ENCODE results near the gene MKNK1. TPM values are rescaled to one million over a fixed set of nuclear protein-coding genes. Genes with fewer than 3 reads are reported as not detected.

MKNK1 gene
- 23.9 and 25.4 TPM in 2 replicates for total RNA-seq

DNA sequence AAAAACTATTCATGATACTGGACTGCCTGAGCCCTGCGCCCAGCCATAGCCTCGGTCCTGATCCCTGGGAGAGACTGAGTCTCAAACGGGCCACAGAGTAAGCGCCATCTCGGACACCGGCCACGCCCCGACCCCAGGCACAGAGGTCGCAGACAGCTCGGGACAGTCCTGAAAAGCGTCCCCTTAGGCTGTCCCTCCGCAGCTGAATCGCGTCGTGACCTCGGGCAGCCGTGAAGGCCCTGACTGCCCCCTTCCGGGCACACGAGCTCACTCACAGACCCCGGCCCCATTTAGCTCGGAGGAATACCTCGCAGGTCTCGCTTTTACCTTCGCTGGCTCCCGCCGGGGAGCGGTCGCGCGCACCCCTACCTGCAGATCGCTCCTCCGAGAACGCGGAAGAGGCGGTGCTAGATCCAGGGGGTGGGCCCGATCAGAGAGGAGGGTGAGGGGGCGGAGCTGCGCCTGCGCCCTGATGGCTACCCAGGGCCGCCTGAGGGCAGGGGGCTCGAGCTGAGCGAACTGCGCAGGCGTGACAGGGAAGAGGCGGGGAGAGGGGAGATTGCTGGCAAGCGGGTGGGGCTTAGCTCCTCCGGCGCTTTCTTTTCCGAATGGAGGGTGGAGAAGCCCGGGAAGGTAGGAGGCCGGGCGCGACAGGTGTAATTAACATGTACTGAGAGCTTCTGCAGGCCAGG is at the start of gene MKNK1:
Gene MKNK1, minus strand, starts transcription at position 411 of the 692 bp plus-strand sequence. CDS start 20,941 bp downstream, outside the sequence.

DNA sequence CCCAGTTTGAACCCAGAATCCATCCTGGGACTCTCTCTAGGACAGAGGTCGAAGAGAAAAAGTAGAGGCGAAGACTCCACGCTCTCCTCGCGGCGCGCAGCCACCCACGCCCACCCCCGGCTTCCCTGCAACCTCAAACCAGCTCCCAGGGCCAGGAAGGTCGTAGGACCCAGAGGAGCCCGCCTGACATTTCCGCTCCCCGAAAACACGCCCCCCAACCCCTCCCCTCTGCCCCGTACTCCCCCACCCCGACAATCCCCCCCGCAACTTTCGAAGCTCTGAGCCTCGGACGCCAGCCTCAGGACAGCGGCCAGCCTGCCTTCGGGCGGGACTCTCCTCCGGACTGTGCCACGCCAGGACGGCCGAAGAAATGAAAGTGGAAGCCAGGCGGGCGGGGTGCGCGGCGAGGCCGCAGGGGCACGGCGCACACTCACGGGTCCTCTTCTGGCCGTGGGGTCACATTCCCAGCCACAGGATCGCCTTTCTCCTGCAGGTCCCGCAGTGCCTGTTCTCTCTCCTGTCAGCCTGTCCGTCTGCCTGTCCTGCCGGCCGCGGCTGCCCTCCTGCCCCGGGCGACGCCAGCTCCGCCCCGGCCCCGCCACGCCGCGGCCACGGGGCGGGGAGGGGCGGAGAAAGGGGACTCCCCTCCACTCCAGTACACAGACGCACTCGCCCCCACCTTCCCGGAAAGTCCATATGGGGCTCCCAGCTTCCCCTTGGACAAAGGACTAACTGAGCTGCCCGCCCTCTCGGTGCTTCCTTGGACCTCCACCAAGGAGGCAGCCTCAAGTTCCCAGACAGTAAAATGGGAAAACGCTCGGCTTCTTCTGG is 12.4 kb upstream of the MKNK1 start, which contains the start of gene MOB3C:
Gene MOB3C, minus strand, starts transcription at position 535 of the 831 bp plus-strand sequence. CDS start 3,490 bp downstream, outside the sequence.

DNA sequence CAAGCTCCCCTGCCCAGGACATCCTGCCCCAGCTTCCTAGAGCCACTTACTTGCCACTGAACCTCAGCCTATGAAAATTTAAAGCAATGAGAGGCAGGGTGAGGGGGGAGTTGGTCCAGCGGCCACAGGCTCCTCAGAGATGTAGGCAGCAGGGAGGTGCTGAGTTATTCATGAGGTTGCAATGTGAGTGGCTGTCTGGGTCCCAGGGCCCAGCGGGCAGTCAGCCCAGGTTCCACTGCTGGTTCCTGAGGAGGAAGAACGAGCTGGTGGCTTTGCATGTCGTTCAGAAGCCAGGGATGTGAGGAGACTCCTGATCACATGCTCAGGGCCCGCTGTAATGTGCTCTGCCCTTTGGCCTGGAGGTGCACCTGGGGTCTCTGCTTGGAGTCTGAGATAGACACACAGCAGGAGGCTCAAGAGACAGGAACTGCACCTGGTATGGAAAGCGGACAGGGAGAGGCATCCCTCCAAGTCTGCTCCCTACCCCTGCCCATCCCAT is 52.4 kb downstream of the MKNK1 start, which contains the start of gene KNCN:
Gene KNCN, minus strand, starts transcription at position 51 of the 499 bp plus-strand sequence. CDS start 432 bp downstream, outside the sequence.

Other genes with a start within 250 kb of the MKNK1 start
- gene FAAH, start 210.0 kb downstream of the MKNK1 start, total RNA-seq = 7.2 and 11.7 TPM in 2 replicates
- gene DMBX1, start 114.4 kb downstream of the MKNK1 start, total RNA-seq = under 0.01 TPM in 1 of 2 replicates, not detected in the other
- not detected in 2 replicates for gene KNCN, start 52.6 kb downstream of the MKNK1 start, total RNA-seq
- 7.5 and 11.0 TPM in 2 replicates for gene MOB3C, start 12.5 kb upstream of the MKNK1 start, total RNA-seq
- 40.7 and 41.5 TPM in 2 replicates for gene ATPAF1, start 64.1 kb upstream of the MKNK1 start, total RNA-seq
- not detected in 2 replicates for gene TEX38, start 67.6 kb upstream of the MKNK1 start, total RNA-seq
- gene EFCAB14, start 114.8 kb upstream of the MKNK1 start, total RNA-seq = 41.7 and 87.8 TPM in 2 replicates
- gene CYP4B1, start 194.8 kb upstream of the MKNK1 start, total RNA-seq = under 0.01 and 9.0 TPM in 2 replicates